Liver (tissue), 9 donors: ENCODE results near the gene BCL6B. TPM values are rescaled to one million over a fixed set of nuclear protein-coding genes. Genes with fewer than 3 reads are reported as not detected.
A peak's percentile ranks its signal among the peaks of the same experiment; 100 is the strongest.
"Not testable (repeated sequence)": the region's sequence is repeated elsewhere in the genome, so short reads cannot be mapped to it uniquely, and the experiment has no call there.

Source experiments
- DNase-seq: peaks from one replicate; pipeline ENCODE4 v3.0.0-alpha.2; 2017; ENCODE audit warnings: low spot score
- H3K27ac ChIP-seq, 2 donors: one replicate each; pipeline ENCODE4 v1.7.0; 2013; ENCODE audit warnings: inconsistent platforms in 2 of 2, low read length in 2 of 2, control low read depth in 1 of 2, low read depth in 1 of 2, mild to moderate bottlenecking in 1 of 2
- H3K27me3 ChIP-seq, 4 donors: one replicate each; pipeline versions ENCODE4 v1.6.1 to v1.7.0; 2013; ENCODE audit warnings: low read length in 3 of 4, inconsistent platforms in 1 of 4, mild to moderate bottlenecking in 1 of 4, moderate library complexity in 1 of 4; ENCODE audit not compliant: control insufficient read depth in 4 of 4, insufficient read depth in 4 of 4
- H3K36me3 ChIP-seq, 4 donors: one replicate each; pipeline versions ENCODE4 v1.6.1 to v1.7.0; 2013; ENCODE audit warnings: low read length in 3 of 4, mild to moderate bottlenecking in 3 of 4, low read depth in 1 of 4, moderate library complexity in 1 of 4; ENCODE audit not compliant: control insufficient read depth in 4 of 4, insufficient read depth in 3 of 4
- H3K4me1 ChIP-seq, 4 donors: one replicate each; pipeline versions ENCODE4 v1.6.1 to v1.7.0; 2013; ENCODE audit warnings: low read length in 3 of 4, mild to moderate bottlenecking in 3 of 4, moderate library complexity in 1 of 4; ENCODE audit not compliant: control insufficient read depth in 4 of 4, insufficient read depth in 4 of 4
- H3K4me3 ChIP-seq, 3 donors: one replicate each; pipeline versions ENCODE4 v1.6.1 to v1.7.0; 2013; ENCODE audit warnings: low read length in 3 of 3, control low read depth in 1 of 3, low read depth in 1 of 3, mild to moderate bottlenecking in 1 of 3
- H3K9ac ChIP-seq, 2 donors: one replicate each; pipeline ENCODE4 v1.7.0; 2013; ENCODE audit warnings: low read length in 2 of 2, mild to moderate bottlenecking in 2 of 2, moderate library complexity in 2 of 2, control low read depth in 1 of 2, low read depth in 1 of 2
- H3K9me3 ChIP-seq, 4 donors: one replicate each; pipeline versions ENCODE4 v1.6.1 to v1.7.0; 2013; ENCODE audit warnings: low read length in 3 of 4; ENCODE audit not compliant: control insufficient read depth in 4 of 4
- EGR1 ChIP-seq, 2 donors: IDR thresholded peaks; 2 replicates each; pipeline ENCODE4 v1.6.1; 2016 to 2018; ENCODE audit warnings: antibody characterized with exemption in 2 of 2, low read depth in 2 of 2
- FOXA1 ChIP-seq: IDR thresholded peaks from 2 replicates; pipeline ENCODE4 v1.6.1; 2016; ENCODE audit warnings: antibody characterized with exemption
- FOXA2 ChIP-seq: IDR thresholded peaks from 2 replicates; pipeline ENCODE4 v1.6.1; 2016; ENCODE audit warnings: antibody characterized with exemption
- GABPA ChIP-seq, 2 donors: IDR thresholded peaks in 1 of 2; conservative IDR thresholded peaks in 1 of 2; 2 replicates each; pipeline ENCODE4 v1.6.1; 2016; ENCODE audit warnings: antibody characterized with exemption in 2 of 2, mild to moderate bottlenecking in 1 of 2, moderate library complexity in 1 of 2
- HNF4G ChIP-seq: IDR thresholded peaks from 2 replicates; pipeline ENCODE4 v1.6.1; 2016; ENCODE audit warnings: antibody characterized with exemption
- JUND ChIP-seq, 2 donors: IDR thresholded peaks; 2 replicates each; pipeline ENCODE4 v1.6.1; 2016; ENCODE audit warnings: antibody characterized with exemption in 2 of 2
- REST ChIP-seq: IDR thresholded peaks from 2 replicates; pipeline ENCODE4 v1.6.1; 2016; ENCODE audit warnings: antibody characterized with exemption, mild to moderate bottlenecking
- RXRA ChIP-seq, 2 donors: IDR thresholded peaks; 2 replicates each; pipeline ENCODE4 v1.6.1; 2017 to 2018; ENCODE audit warnings: antibody characterized with exemption in 2 of 2, mild to moderate bottlenecking in 1 of 2
- TAF1 ChIP-seq: conservative IDR thresholded peaks from 2 replicates; pipeline ENCODE4 v1.6.1; 2016; ENCODE audit warnings: antibody characterized with exemption, mild to moderate bottlenecking
- YY1 ChIP-seq: IDR thresholded peaks from 2 replicates; pipeline ENCODE4 v1.6.1; 2016; ENCODE audit warnings: antibody characterized with exemption, mild to moderate bottlenecking
- whole genome bisulfite sequencing: extraction: QIAGEN DNeasy Blood & Tissue Kit; methylation state at CpG from one replicate; pipeline ENCODE4 v1.1.7; 2013; 5-methylcytosine and 5-hydroxymethylcytosine counted together
- polyA plus RNA-seq, 2 donors: library from polyadenylated mRNA; stranded (reverse) in 1 of 2; unstranded in 1 of 2; fragments of 200-250 nt in 1 of 2; fragments of >200 nt in 1 of 2; fragmentation: Nextera tagmentation in 1 of 2; extraction: Ambion mirVana in 1 of 2; gene quantifications; one replicate each; pipeline versions ENCODE4 v1.2.1 to v1.2.3, GENCODE V29; 2013 to 2015
- total RNA-seq, 2 donors: library from RNA; depleted of rRNA; stranded (reverse); fragments of >200 nt; gene quantifications; one replicate each; pipeline ENCODE4 v1.2.3, GENCODE V29; 2014
- TF ChIP-seq, protein P1 (sequence below): IDR thresholded peaks from 2 replicates; pipeline ENCODE4 v1.6.1; 2016; ENCODE audit warnings: antibody characterized with exemption
- donor health status: healthy.
- donor health status: healthy.
- donor health status: healthy.
- donor health status: healthy.
- donor health status: healthy.

BCL6B gene, protein sequence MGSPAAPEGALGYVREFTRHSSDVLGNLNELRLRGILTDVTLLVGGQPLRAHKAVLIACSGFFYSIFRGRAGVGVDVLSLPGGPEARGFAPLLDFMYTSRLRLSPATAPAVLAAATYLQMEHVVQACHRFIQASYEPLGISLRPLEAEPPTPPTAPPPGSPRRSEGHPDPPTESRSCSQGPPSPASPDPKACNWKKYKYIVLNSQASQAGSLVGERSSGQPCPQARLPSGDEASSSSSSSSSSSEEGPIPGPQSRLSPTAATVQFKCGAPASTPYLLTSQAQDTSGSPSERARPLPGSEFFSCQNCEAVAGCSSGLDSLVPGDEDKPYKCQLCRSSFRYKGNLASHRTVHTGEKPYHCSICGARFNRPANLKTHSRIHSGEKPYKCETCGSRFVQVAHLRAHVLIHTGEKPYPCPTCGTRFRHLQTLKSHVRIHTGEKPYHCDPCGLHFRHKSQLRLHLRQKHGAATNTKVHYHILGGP
- 1 to 10 TPM; 1.1 to 5.7 TPM for total RNA-seq
- 1 to 10 TPM; 1.7 to 1.8 TPM for polyA plus RNA-seq

- WGBS, result 28% methylated on average over 47 of the region's 47 CpGs
- Histone ChIP-seq H3K9ac (peak within 1 kb of the TSS; percentile 29 to 50), H3K4me1 (peaks cover 6 to 29% (median 16%) of the 10 kb centered on the region in 4 donors), H3K9me3 (no peaks in the 10 kb centered on the region), H3K27me3 (no peaks in the 10 kb centered on the region), H3K4me3 (peak within 1 kb of the TSS in 2 of 3 donors; percentile 21 to 24), H3K36me3 (no peaks in the 10 kb centered on the region), H3K27ac (peak within 1 kb of the TSS; percentile 64 to 69)
- DNase-seq, result peak; percentile 34
- TF ChIP-seq GABPA (IDR thresholded peaks at IDR 0.05 in 1 of 2, conservative IDR thresholded peaks at IDR 0.05 in 1 of 2), result no peak
- TF ChIP-seq EGR1 (IDR thresholded peaks at IDR 0.05; ENCODE audit: low read depth in 2 of 2), result no peak
- no peak for TF ChIP-seq HNF4G
- TF ChIP-seq FOXA1, result no peak
- TF ChIP-seq, protein P1, sequence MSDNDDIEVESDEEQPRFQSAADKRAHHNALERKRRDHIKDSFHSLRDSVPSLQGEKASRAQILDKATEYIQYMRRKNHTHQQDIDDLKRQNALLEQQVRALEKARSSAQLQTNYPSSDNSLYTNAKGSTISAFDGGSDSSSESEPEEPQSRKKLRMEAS, result no peak
- TF ChIP-seq TAF1, result no peak
- no peak for TF ChIP-seq YY1
- TF ChIP-seq FOXA2, result no peak
- TF ChIP-seq JUND (IDR thresholded peaks at IDR 0.05), result no peak
Observed at GRCh38 chr17:7022781-7023571, at the start of gene BCL6B. TSS of gene BCL6B (plus strand) at chr17:7023050. CDS start at chr17:7023672, 622 bp downstream.

DNA sequence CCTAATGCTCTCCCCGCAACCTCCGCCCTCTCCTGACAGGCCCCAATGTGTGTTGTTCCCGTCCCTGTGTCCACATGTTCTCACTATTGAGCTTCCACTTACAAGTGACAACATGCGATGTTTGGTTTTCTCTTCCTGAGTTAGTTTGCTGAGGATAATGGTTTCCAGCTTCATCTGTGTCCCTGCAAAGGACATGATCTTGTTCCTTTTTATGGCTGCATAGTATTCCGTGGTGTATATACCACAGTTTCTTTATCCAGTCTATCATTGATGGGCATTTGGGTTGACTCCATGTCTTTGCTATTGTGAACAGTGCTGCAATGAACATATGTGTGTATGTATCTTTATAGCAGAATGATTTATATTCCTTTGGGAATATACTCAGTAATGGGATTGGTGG lies 43.4 kb upstream of the BCL6B start:
- not testable (repeated sequence) for H3K27me3 ChIP-seq

GRCh38 chr17:6981426-6981825 lies 41.4 kb upstream of the BCL6B start:
- no peaks in the 10 kb centered on the region for H3K9me3 ChIP-seq
- no peak overlapping the region for H3K27ac ChIP-seq
- WGBS, result 72% methylated on average over 1 of the region's 1 CpG
- no peaks in the 10 kb centered on the region for H3K4me1 ChIP-seq
- no peaks in the 10 kb centered on the region for H3K36me3 ChIP-seq
- H3K27me3 ChIP-seq, result no peaks in the 10 kb centered on the region
- no peak for TF ChIP-seq RXRA (IDR thresholded peaks at IDR 0.05)
- TF ChIP-seq TAF1, result no peak
- no peak for TF ChIP-seq GABPA (IDR thresholded peaks at IDR 0.05 in 1 of 2, conservative IDR thresholded peaks at IDR 0.05 in 1 of 2)
- TF ChIP-seq HNF4G, result no peak
- no peak for TF ChIP-seq JUND (IDR thresholded peaks at IDR 0.05)
- TF ChIP-seq FOXA1, result no peak
- TF ChIP-seq REST, result no peak
- no peak for TF ChIP-seq EGR1 (IDR thresholded peaks at IDR 0.05; ENCODE audit: low read depth in 2 of 2)
- H3K9ac ChIP-seq, result no peak overlapping the region
- H3K4me3 ChIP-seq, result no peak overlapping the region
- no peak for DNase-seq

More for the DNA sequence above, 43.4 kb upstream of the BCL6B start:
- DNase-seq, H3K9me3 ChIP-seq, H3K4me3 ChIP-seq, H3K27ac ChIP-seq, H3K36me3 ChIP-seq, H3K4me1 ChIP-seq, H3K9ac ChIP-seq: not testable (repeated sequence)
- 93% methylated on average over 5 of the region's 5 CpGs for WGBS
